ENCODE data around the gene KIF26B.
"Not testable (repeated sequence)": the region's sequence is repeated elsewhere in the genome, so short reads cannot be mapped to it uniquely, and the experiment has no call there.

KIF26B gene

DNA sequence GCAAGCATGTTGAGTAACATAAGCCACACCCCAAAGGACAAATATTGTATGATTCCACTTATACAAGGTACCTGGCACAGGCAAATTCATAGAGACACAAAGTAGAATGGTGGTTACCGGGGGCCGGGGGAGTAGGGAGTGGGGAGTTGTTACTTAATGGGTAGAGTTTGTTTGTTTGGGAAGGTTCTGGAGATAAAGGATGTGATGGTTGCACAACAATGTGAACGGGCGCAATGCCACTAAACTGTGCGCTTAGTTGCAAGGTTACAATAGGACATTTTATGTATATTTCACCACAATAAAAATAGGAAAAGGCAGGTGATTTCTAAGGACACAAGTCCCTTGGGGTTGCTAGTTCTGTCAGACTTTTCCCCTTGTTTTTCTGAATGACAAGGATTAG, 516.6 kb downstream of the KIF26B start:
- FAIRE-seq = no peak

- no peak for FAIRE-seq
Measured at GRCh38 chr1:245671966-245672767, 517.4 kb downstream of the KIF26B start.

GRCh38 chr1:245672836-245673656, 518.3 kb downstream of the KIF26B start:
- FAIRE-seq = not testable (repeated sequence)

GRCh38 chr1:245673881-245674414, 519.2 kb downstream of the KIF26B start:
- FAIRE-seq = no peak

- no peak for FAIRE-seq
Measured at GRCh38 chr1:245677461-245678240, 522.9 kb downstream of the KIF26B start.

GRCh38 chr1:245678860-245679411, 524.2 kb downstream of the KIF26B start:
- FAIRE-seq = no peak

- FAIRE-seq = no peak
Measured at GRCh38 chr1:245679821-245680780, 525.3 kb downstream of the KIF26B start.

DNA sequence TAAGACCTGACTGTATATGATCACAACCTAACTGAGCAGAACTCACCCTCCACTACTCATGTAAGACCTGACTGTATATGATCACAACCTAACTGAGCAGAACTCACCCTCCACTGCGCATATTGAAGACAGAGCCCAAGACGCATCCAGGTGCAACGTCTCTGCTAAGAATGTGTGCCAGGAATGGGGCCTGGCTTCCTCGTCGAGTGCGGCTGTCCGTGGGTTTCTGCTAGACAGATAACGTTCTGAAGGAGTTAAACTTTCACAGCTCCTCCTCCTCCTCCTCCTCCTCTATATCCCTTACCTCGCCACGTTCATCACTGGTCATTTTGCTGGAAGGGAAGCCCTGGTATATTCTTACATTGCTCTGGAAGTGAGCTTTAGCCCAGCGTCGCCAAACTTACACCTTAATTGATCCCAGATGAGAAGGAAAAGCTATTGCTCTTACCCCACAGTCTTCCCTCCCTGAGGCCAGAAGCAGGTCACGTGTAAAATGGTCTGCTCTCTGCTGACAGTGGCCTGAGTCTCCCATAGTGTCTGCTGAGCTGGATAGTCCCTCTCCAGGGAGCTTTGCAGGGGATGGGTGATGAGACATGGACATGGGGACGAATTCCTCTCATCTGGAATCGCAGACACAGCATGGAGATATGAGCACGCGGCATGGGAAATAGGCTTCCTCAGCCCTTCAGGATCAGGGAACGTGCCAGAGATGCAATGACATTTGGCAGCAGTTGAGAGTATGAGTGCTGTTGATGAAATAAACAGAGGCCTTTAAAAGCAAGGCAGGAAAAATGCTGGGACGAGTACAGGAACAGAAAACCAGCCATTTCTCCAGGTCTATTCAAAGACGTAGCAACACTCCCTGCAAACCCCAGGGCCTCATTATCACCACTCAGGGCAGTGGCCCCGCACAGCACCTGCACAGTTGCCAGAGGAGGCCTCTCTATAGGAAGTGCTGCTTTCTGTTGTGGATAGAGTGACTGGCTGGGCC, 528.1 kb downstream of the KIF26B start:
- no peak for FAIRE-seq

DNA sequence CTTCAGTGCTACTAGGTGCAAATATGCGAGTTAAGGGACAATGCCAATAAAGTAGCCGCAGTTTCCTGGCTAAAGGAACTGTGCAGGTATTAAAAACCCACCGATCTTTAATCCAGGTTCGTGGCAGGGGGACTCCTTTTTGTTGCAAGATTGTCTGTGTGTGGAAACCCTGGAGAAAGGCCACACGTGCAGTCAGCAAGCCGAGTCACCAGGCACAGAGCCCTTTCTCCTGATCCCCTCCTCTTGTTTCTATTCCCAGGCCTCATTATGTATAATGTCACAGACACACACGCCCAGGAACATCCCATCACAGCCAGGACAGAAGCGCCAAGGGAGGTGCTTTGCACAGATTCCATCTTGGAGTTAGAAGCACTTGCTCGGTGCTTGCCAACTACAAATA, 528.9 kb downstream of the KIF26B start:
- no peak for FAIRE-seq

DNA sequence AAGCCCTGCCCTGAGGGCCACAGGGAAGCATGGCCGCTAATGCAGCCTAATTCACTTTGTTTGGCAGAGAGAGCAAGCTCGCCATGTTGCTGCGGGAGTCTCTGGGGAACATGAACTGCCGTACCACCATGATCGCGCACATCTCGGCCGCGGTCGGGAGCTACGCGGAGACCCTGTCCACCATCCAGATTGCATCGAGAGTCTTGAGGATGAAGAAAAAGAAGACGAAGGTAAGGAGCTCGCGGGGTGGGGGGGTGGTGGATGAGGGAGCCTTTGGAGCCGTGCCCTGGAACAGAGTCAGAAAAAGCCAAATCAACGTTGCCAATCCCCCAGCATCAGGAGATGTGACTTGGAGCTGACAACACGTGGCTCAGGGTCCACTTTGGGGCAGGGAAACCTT, 529.4 kb downstream of the KIF26B start:
- no peak for FAIRE-seq

DNA sequence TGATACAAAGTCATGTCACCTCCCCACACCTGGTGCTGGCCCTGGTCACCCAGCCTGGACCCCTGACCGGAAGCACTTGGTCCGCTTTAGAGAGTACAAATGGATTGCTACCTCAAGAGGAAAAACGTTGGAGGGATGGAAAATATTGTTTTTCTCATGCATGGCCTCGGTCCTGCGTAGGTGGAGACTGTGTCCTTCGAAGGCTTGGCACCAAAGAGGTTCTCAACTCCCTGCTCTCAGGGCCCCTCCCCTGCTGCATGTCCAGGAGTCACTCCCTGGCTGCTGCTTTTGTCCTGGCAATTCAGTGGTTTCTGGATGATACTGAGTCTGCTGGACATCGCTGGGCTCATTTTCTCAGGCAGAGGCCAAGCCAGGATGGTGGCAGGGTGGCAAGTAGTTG, 529.8 kb downstream of the KIF26B start:
- no peak for FAIRE-seq

DNA sequence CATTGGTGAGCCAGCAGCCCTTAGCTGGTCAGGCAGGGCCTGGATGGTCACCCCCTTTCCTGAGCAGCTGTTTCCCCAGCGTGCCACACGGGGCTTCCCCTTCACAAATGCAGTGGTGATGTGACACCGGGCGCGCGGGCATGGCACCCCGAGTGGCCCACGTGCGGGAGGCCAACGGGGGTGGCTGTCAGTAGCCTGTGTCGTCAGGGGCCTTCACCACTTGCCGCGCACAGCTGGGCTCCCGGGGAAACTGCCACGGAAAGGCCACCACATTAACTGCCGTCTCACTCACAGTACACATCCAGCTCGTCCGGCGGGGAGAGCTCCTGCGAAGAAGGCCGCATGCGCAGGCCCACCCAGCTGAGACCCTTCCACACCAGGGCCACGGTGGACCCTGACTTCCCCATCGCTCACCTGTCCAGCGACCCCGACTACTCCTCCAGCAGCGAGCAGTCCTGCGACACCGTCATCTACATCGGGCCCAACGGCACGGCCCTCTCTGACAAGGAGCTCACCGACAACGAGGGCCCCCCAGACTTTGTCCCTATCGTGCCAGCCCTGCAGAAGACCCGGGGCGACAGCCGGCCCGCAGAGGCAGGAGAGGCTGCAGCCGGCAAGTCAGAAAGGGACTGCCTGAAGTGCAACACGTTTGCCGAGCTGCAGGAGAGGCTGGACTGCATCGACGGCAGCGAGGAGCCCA, 530.5 kb downstream of the KIF26B start:
- no peak for FAIRE-seq

GRCh38 chr1:245686006-245686405, 531.2 kb downstream of the KIF26B start:
- FAIRE-seq = no peak

DNA sequence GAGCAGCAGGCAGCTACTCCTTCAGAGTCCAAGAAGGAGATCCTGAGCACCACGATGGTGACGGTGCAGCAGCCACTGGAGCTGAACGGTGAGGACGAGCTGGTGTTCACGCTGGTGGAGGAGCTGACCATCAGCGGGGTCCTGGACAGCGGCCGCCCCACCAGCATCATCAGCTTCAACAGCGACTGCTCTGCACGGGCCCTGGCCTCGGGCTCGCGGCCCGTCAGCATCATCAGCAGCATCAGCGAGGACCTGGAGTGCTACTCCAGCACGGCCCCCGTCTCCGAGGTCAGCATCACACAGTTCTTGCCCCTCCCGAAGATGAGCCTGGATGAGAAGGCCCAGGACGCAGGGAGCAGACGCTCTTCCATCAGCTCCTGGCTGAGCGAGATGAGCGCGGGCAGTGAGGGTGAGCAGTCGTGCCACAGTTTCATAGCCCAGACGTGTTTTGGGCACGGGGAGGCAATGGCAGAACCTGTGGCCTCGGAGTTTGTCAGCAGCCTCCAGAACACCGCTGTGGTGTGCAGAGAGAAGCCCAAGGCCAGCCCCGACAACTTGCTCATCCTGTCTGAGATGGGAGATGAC, 531.8 kb downstream of the KIF26B start:
- no peak for FAIRE-seq

GRCh38 chr1:245687152-245687635, 532.4 kb downstream of the KIF26B start:
- no peak for FAIRE-seq

- no peak for FAIRE-seq
Measured at GRCh38 chr1:245687636-245688535, 533.1 kb downstream of the KIF26B start.

DNA sequence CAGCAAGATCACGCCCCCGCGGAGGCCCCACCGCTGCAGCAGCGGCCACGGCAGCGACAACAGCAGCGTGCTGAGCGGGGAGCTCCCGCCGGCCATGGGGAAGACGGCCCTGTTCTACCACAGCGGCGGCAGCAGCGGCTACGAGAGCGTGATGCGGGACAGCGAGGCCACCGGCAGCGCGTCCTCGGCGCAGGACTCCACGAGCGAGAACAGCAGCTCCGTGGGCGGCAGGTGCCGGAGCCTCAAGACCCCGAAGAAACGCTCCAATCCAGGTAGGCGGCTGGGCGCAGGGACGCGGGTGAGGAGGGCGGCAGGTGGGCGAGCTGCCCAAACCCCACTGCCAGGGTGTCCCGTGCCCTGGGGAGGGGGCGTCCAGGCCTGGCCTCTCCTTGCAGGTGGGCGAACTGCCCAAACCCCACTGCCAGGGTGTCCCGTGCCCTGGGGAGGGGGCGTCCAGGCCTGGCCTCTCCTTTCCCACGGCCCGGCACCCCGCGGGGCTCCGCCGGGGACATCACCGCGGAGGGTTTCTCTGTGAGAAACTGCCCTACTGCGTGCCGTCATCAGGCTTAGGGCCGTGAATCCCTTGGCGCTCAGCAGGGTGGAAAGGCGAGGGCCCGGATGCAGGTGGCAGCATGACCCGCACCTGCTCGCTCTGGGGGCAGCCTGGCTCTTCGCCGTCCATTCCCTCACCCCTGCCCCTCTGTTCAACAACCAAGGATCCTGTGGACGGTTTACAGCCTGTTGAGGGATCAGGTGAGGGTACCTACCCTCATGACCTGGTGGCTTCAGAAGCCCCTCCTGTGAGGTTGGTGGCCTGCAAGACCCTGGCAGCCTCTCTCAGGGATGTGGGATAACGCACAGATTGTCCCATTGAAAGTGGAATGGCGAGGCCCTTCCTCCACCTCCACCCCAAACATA, 534.0 kb downstream of the KIF26B start:
- no peak for FAIRE-seq
